22Rv1 (cell line): Measurements from ENCODE around the gene CCDC86.

ENCODE experiments used
- H3K27ac ChIP-seq: fragments of 450-650 bp; 2 replicates; pipeline ENCODE4 v1.5.1; 2017
- ZFX ChIP-seq: fragments of 450-650 bp; IDR thresholded peaks from 2 replicates; pipeline ENCODE4 v1.6.1; 2017; ENCODE audit warnings: antibody characterized with exemption, borderline replicate concordance
- TF ChIP-seq, protein P1 (sequence below): fragments of 450-650 bp; IDR thresholded peaks from 2 replicates; pipeline ENCODE4 v1.5.1; 2017; ENCODE audit warnings: mild to moderate bottlenecking

Gene CCDC86

DNA sequence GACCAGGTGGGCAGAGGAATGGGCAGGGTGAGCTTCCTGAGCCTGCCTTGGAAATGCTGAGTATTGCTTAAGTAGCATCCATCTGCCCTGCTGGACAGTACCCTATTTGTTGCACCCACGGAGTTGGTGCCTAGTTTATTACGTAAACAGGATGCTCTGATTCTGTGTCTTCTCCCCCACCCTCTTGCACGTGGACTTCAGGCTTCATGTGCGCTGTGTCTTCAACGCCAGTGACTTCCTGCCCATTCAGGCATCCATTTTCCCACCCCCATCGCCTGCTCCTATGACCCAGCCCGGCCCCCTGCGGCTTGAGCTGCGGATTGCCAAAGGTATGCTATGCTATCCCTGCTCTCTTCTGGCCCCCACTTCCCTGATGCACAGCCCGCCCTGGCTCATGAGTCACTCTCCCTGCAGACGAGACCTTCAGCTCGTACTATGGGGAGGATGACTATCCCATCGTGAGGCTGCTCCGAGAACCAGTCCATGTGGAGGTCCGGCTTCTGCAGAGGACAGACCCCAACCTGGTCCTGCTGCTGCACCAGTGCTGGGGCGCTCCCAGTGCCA lies 31.1 kb downstream of the CCDC86 start:
- no peak overlapping the region for H3K27ac ChIP-seq
- TF ChIP-seq, protein P1, sequence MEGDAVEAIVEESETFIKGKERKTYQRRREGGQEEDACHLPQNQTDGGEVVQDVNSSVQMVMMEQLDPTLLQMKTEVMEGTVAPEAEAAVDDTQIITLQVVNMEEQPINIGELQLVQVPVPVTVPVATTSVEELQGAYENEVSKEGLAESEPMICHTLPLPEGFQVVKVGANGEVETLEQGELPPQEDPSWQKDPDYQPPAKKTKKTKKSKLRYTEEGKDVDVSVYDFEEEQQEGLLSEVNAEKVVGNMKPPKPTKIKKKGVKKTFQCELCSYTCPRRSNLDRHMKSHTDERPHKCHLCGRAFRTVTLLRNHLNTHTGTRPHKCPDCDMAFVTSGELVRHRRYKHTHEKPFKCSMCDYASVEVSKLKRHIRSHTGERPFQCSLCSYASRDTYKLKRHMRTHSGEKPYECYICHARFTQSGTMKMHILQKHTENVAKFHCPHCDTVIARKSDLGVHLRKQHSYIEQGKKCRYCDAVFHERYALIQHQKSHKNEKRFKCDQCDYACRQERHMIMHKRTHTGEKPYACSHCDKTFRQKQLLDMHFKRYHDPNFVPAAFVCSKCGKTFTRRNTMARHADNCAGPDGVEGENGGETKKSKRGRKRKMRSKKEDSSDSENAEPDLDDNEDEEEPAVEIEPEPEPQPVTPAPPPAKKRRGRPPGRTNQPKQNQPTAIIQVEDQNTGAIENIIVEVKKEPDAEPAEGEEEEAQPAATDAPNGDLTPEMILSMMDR, result no peak
- TF ChIP-seq ZFX, result no peak

DNA sequence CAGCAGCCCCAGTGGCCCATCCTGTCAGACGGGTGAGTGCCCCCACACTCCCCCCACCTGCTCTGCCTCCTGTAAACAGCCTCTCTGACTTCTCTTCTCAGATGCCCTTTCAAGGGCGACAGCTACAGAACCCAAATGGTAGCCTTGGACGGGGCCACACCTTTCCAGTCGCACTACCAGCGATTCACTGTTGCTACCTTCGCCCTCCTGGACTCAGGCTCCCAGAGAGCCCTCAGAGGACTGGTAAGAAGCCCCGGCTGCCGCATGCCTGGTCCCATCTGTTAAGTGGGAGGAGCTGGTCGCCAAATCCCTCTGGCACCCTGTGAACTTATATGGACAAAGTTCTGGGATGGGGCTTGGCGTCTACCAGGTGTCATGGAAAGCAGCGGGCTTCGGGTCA lies 31.6 kb downstream of the CCDC86 start:
- TF ChIP-seq, protein P1, result no peak
- no peak for TF ChIP-seq ZFX
- H3K27ac ChIP-seq, result no peak overlapping the region

DNA sequence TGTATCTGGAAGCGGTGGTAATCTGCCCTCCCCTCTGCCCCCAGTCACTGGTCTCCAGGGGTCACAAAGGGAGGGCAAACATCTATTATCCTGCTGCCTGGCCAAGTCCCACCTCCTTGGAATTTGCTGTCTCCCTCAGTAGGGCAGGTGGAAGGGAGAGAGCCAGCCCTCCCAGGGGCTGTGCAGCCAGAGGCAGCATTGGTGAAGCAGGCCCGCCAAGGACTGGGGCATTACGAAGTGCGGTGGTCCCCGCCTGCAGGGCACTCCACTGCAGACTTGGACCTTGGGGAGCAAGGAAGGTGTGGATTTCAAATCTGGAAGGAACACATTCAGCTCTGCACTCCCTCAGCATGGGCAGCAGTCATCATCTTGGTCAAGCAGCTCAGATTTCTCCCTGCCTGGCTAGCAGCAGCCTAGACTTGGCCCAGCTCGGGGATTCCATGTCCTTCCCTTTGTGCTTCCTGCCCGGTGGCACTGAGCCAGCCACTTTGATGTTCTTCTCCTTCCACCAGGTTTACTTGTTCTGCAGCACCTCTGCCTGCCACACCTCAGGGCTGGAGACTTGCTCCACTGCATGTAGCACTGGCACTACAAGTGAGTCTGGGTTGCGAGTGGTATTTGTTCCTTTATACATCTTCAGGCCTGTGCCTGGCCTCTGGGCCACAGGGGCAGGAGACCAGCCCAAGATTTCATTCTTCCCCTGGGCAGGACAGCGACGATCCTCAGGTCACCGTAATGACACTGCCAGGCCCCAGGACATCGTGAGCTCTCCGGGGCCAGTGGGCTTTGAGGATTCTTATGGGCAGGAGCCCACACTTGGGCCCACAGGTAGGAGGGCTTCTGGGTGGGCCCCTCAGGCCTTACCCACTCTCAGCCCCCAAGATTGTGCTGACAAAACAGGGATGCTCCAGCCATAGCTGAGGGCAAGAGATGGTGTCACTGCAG lies 32.8 kb downstream of the CCDC86 start:
- no peak for TF ChIP-seq ZFX
- TF ChIP-seq, protein P1, result no peak
- no peak overlapping the region for H3K27ac ChIP-seq

DNA sequence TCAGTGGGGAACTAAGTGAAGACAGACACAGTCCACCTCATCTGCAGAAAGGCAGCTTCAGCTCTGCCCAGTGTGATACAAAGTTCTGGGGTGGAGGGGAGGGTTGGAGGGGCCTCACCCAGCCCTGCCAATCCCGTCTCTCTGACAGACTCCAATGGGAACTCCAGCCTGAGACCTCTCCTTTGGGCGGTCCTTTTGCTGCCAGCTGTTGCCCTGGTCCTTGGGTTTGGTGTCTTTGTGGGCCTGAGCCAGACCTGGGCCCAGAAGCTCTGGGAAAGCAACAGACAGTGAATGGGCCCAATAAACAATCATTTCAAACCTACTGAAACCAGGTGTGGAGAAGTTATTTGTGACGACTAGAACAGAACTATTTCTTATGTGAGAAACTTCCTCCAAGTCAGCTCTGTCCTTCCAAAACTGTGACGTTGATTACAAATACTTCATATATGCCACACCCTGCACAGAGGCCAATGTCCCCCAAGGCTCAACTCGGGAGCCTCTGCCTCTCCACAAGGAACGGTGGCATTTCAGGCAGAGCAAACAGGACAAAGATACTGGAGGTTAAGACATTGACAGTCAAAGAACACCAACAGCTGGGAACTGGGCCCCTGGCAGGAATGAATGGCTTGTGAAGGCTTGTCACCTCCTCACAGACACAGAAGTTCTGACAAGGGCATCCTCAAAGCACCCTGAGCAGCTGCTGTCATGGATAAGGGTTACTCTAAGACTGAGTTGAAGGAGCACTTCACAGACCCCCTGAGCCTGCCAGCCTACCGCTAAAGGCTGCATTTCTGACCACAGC lies 33.7 kb downstream of the CCDC86 start:
- H3K27ac ChIP-seq, result no peak overlapping the region
- TF ChIP-seq, protein P1, result no peak
- no peak for TF ChIP-seq ZFX

DNA sequence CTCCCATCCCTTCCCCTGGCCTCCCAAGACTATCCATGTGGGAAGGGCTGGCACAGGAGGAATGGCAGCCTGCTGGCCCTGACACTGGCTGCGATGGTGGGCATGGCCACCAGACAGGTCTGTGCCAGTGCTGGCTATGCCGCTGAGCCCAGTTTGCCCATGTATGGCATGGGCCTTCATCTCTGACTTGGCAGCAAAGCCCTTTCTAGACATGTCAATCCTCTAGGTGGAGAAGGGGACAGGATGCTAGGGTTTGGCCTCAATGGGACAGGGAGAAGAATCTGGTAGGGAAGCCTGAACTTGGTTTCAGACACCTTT lies 34.2 kb downstream of the CCDC86 start:
- no peak overlapping the region for H3K27ac ChIP-seq
- no peak for TF ChIP-seq ZFX
- TF ChIP-seq, protein P1, result no peak

DNA sequence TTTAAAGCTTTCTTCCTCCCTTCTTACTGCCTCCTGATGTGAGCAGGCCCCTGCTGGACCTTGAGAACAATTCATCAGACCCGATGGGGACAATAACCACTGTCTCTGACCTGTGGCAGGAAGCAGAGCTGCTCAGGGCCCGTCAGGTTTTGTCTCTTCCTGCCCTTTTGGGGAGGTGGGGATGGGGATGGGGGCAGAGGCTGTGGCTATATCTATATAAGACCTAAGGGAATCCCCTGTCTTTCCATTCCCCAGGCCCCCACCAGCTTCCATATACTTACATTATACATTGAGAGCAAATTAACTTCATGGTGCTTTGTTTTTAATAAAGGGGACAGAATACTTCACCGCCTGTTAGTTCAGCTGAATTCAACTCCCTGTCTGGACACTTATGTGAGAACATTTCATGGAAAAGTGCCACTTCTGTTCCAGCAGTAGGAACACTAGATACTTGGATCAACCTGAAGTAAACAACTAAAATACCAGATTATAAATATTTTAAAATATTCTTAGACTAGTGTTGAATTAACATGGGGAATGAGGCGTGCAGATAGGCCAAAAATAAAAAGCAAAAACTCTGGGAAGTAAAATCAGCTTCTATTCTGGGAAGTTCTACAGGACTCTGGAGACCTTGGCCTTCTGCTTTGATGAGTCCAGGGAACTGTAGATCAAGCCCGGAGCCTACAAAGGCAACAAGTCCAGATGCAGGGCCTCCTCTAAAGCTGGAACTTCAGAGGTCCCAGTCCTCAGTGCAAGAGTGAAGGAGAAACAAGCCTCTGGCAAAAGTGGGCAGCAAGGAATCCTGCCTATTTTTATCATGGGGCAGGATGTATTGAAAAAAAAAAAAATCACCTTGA lies 36.6 kb downstream of the CCDC86 start:
- TF ChIP-seq, protein P1, result no peak
- no peak for TF ChIP-seq ZFX
- no peak overlapping the region for H3K27ac ChIP-seq
